ENCODE measurements around the gene DCAF6. TPM values are rescaled to one million over a fixed set of nuclear protein-coding genes. Genes with fewer than 3 reads are reported as not detected.

Gene DCAF6
- total RNA-seq, 2 donors from 2014 or later, result 28.1 to 33.0 TPM

DNA sequence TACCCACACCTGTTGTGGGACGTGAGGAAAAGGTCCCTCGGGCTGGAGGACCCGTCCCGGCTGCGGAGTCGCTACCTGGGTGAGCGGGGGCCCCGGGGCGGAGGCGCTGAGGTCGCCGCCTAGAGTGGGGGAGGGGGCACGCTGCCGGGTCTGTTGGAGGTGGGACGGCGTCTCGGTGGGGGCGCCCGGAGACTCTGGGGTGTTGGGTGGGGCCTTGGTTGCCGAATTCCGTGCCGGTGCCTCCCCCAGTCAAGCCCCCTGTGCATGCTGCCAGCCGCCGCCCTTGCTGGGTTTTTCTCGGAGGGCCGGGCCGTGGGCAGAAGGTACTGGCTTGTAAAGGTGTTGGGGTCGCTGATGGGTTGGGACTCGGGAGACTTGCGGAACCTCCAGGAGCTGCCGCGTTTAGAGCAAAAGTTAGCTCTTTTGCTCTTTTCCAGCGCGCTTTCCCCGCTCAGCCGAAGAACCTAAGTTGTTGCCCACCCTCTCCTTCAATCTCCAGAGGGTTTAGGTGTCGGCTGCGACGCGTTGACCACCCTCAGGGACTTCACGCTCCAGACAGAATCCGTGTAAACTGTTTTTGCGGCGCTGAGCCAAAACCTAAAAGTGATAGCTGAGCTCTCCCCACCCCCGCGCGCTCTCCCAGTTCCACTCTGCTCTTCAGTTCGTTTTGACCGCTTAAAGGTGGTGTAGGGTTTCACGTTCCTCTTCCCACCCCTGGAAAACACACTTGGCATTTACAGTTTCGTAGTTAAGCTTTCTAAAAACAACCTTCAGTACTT, 636 bp downstream of the DCAF6 start, which contains the start of gene MPC2:
Gene MPC2, minus strand, starts transcription at position 143 of the 779 bp plus-strand sequence. CDS start 1,231 bp downstream, outside the sequence.
- Mint-ChIP-seq H3K36me3 (peaks cover 15 to 21% of the 10 kb centered on the region in 2 donors), H3K27ac (peak within 1 kb of the TSS; percentile 94 to 100), H3K9me3 (no peaks in the 10 kb centered on the region)
- DNase-seq (ENCODE audit: low spot score in 2 of 2) (peak; percentile 63), ATAC-seq (peak; percentile 7 to 12)

DNA sequence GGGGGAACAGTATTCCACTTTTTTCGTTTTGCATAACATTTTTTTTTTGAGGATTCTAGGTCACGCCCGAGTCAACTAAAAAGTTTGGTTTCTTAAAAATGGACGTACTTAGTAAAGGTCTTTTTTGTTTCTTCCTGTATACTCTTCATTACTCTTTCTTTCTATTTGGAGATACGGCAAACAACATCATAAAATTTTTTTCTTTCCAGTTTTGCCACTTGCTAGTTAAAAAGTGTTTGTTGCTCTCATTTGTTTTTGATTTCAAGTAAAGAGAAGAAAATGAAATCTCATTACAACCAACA, 1.2 kb downstream of the DCAF6 start:
- no peaks in the 10 kb centered on the region for H3K9me3 Mint-ChIP-seq
- H3K27ac Mint-ChIP-seq, result peak overlapping the region; percentile 94 to 98
- ATAC-seq (no peak), DNase-seq (ENCODE audit: low spot score in 2 of 2) (no peak)
- peaks cover 15 to 21% of the 10 kb centered on the region in 2 donors for H3K36me3 Mint-ChIP-seq

DNA sequence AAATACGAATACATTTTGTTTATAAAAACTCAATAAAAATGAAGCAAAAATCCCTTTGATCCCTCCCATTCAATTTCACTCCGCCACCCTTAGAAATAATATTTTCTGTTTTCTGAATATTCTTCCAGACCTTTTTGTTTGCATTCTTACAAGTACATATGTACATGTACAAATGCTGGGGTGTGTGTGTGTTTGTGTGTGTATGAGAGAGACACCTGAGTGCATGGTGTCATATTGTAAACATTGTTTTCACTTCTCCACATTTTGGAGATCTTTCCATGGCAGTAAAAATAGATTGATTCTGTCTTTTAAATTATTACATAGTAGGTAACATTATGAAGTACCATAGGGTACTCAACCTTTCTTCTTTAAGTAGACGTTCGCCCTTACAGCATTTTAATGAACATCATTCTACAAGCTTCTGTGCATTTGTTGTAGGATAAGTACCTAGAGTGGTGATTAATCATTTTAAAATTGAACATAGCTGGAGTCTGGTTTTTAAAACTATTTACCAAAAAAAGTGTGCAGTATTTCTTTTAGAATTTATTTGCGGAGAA, 1.7 kb downstream of the DCAF6 start:
- Mint-ChIP-seq H3K9me3 (no peaks in the 10 kb centered on the region), H3K36me3 (peaks cover 15 to 21% of the 10 kb centered on the region in 2 donors), H3K27ac (peak overlapping the region; percentile 94 to 98)
- no peak for DNase-seq (ENCODE audit: low spot score in 2 of 2)
- ATAC-seq, result no peak

DNA sequence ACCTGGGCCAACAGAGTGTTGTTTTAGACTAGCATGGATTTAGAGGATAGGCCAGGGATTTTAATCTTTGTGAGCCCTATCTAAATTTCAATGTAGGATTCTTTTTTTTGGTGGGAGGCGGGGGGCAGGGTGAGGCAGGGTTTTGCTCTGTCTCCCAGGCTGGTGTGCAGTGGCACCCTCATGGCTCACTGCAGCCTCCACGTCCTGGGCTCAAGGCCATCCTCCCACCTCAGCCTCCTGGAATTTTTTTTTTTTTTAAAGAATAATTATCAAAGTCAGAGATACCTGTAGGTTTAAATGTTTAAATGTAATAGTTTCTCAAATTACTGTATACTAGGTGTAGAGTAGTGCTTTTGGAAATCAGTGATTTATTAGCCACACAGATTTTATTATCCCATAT, 3.8 kb downstream of the DCAF6 start:
- ATAC-seq (no peak), DNase-seq (ENCODE audit: low spot score in 2 of 2) (no peak)
- peaks cover 21 to 29% of the 10 kb centered on the region in 2 donors for H3K36me3 Mint-ChIP-seq
- peaks cover 4 to 11% of the 10 kb centered on the region in 2 donors for H3K9me3 Mint-ChIP-seq
- H3K27ac Mint-ChIP-seq, result no peak overlapping the region

DNA sequence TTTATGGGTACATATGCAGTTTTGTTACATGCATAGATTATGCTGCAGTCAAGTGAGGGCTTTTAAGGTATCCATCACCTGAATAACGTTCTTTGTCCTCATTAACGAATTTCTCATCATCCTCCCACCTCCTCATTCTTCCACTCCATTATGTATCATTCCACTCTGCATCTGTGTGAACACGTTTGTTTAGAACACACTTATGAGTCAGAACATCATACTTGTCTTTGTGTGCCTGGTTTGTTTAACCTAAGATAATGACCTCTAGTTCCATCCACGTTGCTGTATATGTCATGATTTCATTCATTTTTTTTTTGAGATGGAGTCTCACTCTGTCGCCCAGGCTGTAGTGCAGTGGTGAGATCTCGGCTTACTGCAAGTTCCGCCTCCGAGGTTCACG, 7.1 kb downstream of the DCAF6 start:
- no peak overlapping the region for H3K27ac Mint-ChIP-seq
- peaks cover 4 to 22% of the 10 kb centered on the region in 2 donors for H3K36me3 Mint-ChIP-seq
- no peak for ATAC-seq
- H3K9me3 Mint-ChIP-seq, result peaks cover 4 to 12% of the 10 kb centered on the region in 2 donors
- DNase-seq (ENCODE audit: low spot score in 2 of 2), result no peak

DNA sequence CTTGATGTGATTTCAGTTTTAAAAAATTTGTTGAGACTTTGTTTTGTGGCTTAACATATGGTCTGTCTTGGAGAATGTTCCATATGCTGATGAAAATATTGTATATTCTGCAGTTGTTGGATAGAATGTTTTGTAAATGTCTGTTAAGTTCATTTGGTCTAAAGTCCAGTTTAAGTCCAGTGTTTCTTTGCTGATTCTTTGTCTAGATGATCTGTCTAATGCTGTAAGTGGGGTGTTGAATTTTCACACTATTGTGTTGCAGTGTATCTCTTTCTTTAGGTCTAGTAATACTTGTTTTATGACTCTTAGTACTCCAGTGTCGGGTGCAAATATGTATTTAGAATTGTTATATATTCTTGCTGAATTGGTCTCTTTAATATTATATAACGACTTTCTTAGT, 11.2 kb downstream of the DCAF6 start:
- Mint-ChIP-seq H3K9me3 (peaks cover 4 to 12% of the 10 kb centered on the region in 2 donors), H3K36me3 (peaks cover 9 to 29% of the 10 kb centered on the region in 2 donors)
- DNase-seq (ENCODE audit: low spot score in 2 of 2), result no peak

GRCh38 chr1:167949785-167950184, 13.3 kb downstream of the DCAF6 start:
- Mint-ChIP-seq H3K27ac (no peak overlapping the region), H3K36me3 (peaks cover 5 to 17% of the 10 kb centered on the region in 2 donors), H3K9me3 (peaks cover 0 to 6% of the 10 kb centered on the region in 2 donors)
- DNase-seq (ENCODE audit: low spot score in 2 of 2), result no peak
- no peak for ATAC-seq

More for the DNA sequence above, 11.2 kb downstream of the DCAF6 start:
- peak overlapping the region in 1 of 2 donors; percentile 21 for H3K27ac Mint-ChIP-seq
- no peak for ATAC-seq

- DNase-seq (ENCODE audit: low spot score in 2 of 2), result no peak
- no peak overlapping the region for H3K27ac Mint-ChIP-seq
- H3K9me3 Mint-ChIP-seq, result no peaks in the 10 kb centered on the region
- peaks cover 5 to 18% of the 10 kb centered on the region in 2 donors for H3K36me3 Mint-ChIP-seq
- ATAC-seq, result no peak
Observed at GRCh38 chr1:167950569-167950968, 14.1 kb downstream of the DCAF6 start.

DNA sequence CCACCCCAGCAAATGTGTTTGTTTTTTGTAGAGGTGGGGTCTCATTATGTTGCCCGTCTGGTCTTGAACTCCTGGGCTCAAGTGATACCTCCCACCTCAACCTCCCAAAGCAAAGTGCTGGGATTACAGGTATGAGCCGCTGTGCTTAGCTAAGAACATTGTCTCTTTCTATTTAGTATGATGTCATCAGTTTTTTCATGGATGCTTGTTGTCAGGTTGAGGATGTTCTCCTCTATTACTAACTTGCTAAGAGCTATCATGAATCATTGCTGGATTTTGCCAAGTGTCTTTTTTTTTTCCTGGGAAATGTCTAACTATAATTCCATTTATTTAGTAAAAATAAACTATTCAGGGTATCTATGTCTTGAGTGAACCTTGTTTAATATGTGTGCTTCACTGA, 19.4 kb downstream of the DCAF6 start:
- Mint-ChIP-seq H3K9me3 (no peaks in the 10 kb centered on the region), H3K27ac (no peak overlapping the region), H3K36me3 (peaks cover 5 to 21% of the 10 kb centered on the region in 2 donors)
- ATAC-seq, result no peak
- DNase-seq (ENCODE audit: low spot score in 2 of 2), result no peak

GRCh38 chr1:167957710-167958109, 21.2 kb downstream of the DCAF6 start:
- DNase-seq (ENCODE audit: low spot score in 2 of 2) (no peak), ATAC-seq (no peak)
- no peak overlapping the region for H3K27ac Mint-ChIP-seq
- peaks cover under 1 to 15% of the 10 kb centered on the region in 2 donors for H3K36me3 Mint-ChIP-seq
- no peaks in the 10 kb centered on the region for H3K9me3 Mint-ChIP-seq

DNA sequence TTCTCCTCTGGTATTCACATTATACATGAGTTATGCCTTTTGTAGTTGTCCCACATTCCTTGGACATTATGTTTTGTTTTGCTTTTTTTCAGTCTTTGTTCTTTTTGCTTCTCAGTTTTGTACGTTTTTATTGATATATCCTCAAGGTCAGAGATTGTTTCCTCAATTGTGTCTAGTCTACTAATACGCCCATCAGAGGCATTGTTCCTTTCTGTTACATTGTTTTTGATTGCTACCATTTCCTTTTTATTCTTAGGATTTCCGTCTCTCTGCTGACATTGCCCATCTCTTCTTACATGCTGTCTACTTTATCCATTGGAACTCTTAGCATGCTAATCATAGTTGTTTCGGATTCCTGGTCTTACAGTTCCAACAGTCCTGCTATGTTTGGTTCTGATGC, 28.2 kb downstream of the DCAF6 start:
- no peaks in the 10 kb centered on the region for H3K9me3 Mint-ChIP-seq
- ATAC-seq (no peak), DNase-seq (ENCODE audit: low spot score in 2 of 2) (no peak)
- H3K36me3 Mint-ChIP-seq, result peaks cover 0 to 19% of the 10 kb centered on the region in 2 donors
- H3K27ac Mint-ChIP-seq, result no peak overlapping the region

DNA sequence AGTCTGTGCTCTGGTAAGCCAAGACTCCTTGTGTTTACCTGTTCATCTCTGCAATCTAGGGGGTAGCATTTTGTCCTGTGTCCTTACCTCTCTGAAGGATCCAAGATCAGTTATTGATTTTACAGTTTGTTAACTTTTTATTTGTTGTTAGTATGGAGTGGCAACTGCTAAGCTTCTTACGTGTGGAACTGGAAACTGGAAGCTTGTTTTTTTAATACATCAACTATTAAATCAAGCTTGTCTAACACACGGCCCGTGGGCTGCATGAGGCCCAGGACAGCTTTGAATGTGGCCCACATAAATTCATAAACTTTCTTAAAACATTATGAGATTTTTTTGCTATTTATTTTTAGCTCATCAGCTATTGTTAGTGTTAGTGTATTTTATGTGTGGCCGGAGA, 29.6 kb downstream of the DCAF6 start:
- no peak overlapping the region for H3K27ac Mint-ChIP-seq
- DNase-seq (ENCODE audit: low spot score in 2 of 2) (no peak), ATAC-seq (no peak)
- no peaks in the 10 kb centered on the region for H3K9me3 Mint-ChIP-seq
- H3K36me3 Mint-ChIP-seq, result peaks cover 0 to 19% of the 10 kb centered on the region in 2 donors

DNA sequence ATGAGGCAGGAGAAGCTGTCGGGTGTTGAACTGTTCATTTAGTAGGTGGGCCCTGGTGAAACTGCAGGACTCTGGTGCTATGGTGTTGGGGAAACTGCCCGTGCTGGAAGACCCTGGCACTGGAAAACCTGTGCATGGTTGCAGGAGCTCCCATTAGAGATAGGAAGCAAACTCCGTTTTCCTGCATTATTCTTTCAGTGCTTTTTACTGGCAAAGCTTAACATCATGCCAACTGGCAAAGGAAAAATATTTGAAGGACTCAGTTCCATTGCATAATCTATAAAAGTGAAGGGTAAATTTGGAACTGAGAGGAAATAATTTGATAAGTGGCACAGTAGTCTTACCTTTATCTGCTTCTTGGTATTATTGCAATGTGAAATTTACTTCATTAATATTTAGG, 32.1 kb downstream of the DCAF6 start:
- DNase-seq (ENCODE audit: low spot score in 2 of 2) (no peak), ATAC-seq (no peak)
- H3K27ac Mint-ChIP-seq, result no peak overlapping the region
- H3K9me3 Mint-ChIP-seq, result no peaks in the 10 kb centered on the region
- peaks cover 0 to 18% of the 10 kb centered on the region in 2 donors for H3K36me3 Mint-ChIP-seq

DNA sequence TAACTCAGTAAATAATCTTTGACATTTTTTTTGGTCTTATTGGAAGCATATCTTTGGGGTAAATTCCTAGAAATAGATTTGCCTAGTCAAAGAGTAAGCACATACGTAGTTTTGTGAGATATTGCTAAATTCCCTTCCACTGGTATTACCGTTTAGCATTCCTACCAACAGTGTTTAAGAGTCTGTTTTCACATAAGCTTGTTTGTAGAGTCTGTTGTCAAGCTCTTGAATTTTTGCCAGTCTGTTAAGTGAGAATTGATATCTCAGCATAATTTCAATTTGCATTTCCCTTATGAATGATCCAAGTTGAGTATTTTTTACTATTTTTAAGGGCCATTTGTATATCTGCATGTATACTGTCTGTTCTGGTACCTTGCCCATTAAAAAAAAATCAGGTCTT, 37.3 kb downstream of the DCAF6 start:
- Mint-ChIP-seq H3K36me3 (peaks cover 6 to 22% of the 10 kb centered on the region in 2 donors), H3K9me3 (no peaks in the 10 kb centered on the region), H3K27ac (no peak overlapping the region)
- DNase-seq (ENCODE audit: low spot score in 2 of 2), result no peak
- ATAC-seq, result no peak

GRCh38 chr1:167974698-167975097, 38.2 kb downstream of the DCAF6 start:
- Mint-ChIP-seq H3K27ac (no peak overlapping the region), H3K9me3 (no peaks in the 10 kb centered on the region), H3K36me3 (peaks cover 6 to 28% of the 10 kb centered on the region in 2 donors)
- ATAC-seq (no peak), DNase-seq (ENCODE audit: low spot score in 2 of 2) (no peak)

DNA sequence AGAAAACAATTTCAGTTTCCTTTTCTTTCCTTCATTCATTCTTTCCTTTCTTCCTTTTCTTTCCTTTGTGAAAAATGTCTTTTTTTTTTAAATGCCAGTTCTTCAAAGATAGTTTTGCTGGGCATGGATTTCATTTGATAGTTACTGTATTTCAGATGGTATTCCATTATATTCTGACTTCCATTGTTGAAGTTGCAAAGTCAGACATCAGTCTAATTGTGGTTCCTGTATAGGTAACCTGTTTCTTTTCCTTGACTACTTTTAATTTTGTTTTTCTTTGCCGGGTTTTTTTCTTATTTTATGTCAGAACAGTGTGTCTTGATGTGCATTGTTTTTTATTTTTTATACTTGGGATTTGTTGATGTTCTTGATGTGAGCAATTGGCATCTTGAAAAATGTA, 40.8 kb downstream of the DCAF6 start:
- peaks cover 18 to 37% of the 10 kb centered on the region in 2 donors for H3K36me3 Mint-ChIP-seq
- DNase-seq (ENCODE audit: low spot score in 2 of 2), result no peak
- no peaks in the 10 kb centered on the region for H3K9me3 Mint-ChIP-seq
- no peak for ATAC-seq
- no peak overlapping the region for H3K27ac Mint-ChIP-seq

DNA sequence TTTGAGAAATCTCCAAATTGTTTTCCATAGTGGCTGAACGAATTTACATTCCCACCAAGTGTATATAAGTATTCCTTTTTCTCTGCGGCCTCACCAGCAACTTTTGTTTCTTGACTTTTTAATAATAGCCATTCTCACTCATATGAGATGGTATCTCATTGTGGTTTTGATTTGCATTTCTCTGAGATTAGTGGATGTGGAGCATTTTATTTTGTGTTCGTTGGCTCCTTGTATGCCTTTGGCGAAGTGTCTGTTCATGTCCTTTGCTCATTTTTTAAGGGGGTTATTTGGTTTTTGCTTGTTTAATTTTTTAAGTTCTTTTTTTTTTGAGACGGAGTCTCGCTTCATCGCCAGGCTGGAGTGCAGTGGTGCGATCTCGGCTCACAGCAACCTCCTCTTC, 45.5 kb downstream of the DCAF6 start:
- no peak for DNase-seq (ENCODE audit: low spot score in 2 of 2)
- Mint-ChIP-seq H3K27ac (no peak overlapping the region), H3K9me3 (no peaks in the 10 kb centered on the region), H3K36me3 (peaks cover 21 to 28% of the 10 kb centered on the region in 2 donors)
- no peak for ATAC-seq
